Heart right ventricle (tissue), 16 donors: ENCODE results near the gene WT1. TPM values are rescaled to one million over a fixed set of nuclear protein-coding genes. Genes with fewer than 3 reads are reported as not detected.

Experiments used
- ATAC-seq, 8 donors: fragments of 200-7000 bp; cut with Tn5 transposase; one replicate each; pipeline ENCODE4 v1.9.1; 2020; ENCODE audit warnings: mild to moderate bottlenecking in 8 of 8, moderate library complexity in 8 of 8, moderate number of reproducible peaks in 1 of 8
- DNase-seq, 2 donors: peaks; one replicate each; pipeline ENCODE4 v3.0.0-alpha.2; 2020
- H3K27ac ChIP-seq, 10 donors: fragments of 200-600 bp; sonication (generic) in 2 of 10; one replicate each; pipeline versions ENCODE4 v1.5.0 to v1.8.0; 2020 to 2022; ENCODE audit warnings: mild to moderate bottlenecking in 3 of 10
- H3K27me3 ChIP-seq, 7 donors: fragments of 200-600 bp; one replicate each; pipeline ENCODE4 v1.8.0; 2021 to 2022; ENCODE audit warnings: mild to moderate bottlenecking in 2 of 7
- H3K36me3 ChIP-seq, 9 donors: fragments of 200-600 bp; sonication (generic) in 1 of 9; one replicate each; pipeline versions ENCODE4 v1.5.0 to v1.8.0; 2020 to 2022; ENCODE audit warnings: mild to moderate bottlenecking in 2 of 9
- H3K4me1 ChIP-seq, 9 donors: fragments of 200-600 bp; sonication (generic) in 1 of 9; one replicate each; pipeline versions ENCODE4 v1.5.0 to v1.8.0; 2020 to 2022; ENCODE audit warnings: mild to moderate bottlenecking in 4 of 9
- H3K4me3 ChIP-seq, 10 donors: fragments of 200-600 bp; sonication (generic) in 2 of 10; one replicate each; pipeline versions ENCODE4 v1.5.0 to v1.8.0; 2020 to 2022; ENCODE audit warnings: mild to moderate bottlenecking in 7 of 10, moderate library complexity in 2 of 10
- H3K9me3 ChIP-seq, 11 donors: fragments of 200-600 bp in 10 of 11; sonication (generic) in 2 of 11; one replicate each; pipeline versions ENCODE4 v1.5.0 to v1.8.0; 2013 to 2022; ENCODE audit warnings: mild to moderate bottlenecking in 2 of 11, control low read depth in 1 of 11, moderate library complexity in 1 of 11
- CTCF ChIP-seq, 9 donors: fragments of 200-600 bp; sonication (generic) in 2 of 9; IDR thresholded peaks; one replicate each; pipeline versions ENCODE4 v1.5.0 to v1.8.0; 2021 to 2022; ENCODE audit warnings: antibody characterized with exemption in 9 of 9, mild to moderate bottlenecking in 5 of 9, moderate library complexity in 1 of 9
- WGBS, 2 donors: extraction: QIAGEN DNeasy Blood & Tissue Kit; methylation state at CpG; one replicate each; pipeline ENCODE4 v1.1.7; 2013; ENCODE audit warnings: inconsistent platforms in 1 of 2; 5-methylcytosine and 5-hydroxymethylcytosine counted together
- intact Hi-C, 10 donors: fragments of 100-400 bp; cut with DNase I; formaldehyde crosslinking; loops; one replicate each; pipeline versions ENCODE4 v1.11.1 to v1.14.2; 2022
- polyA plus RNA-seq, 2 donors: library from polyadenylated mRNA; stranded (reverse); fragments of 200-250 nt; gene quantifications; one replicate each; pipeline ENCODE4 v1.2.3, GENCODE V29; 2013
- total RNA-seq, 10 donors: library from RNA; stranded (reverse); fragmentation: NEBNext Ultra II Directional in 3 of 10; extraction: Animal tissue kit (Norgen Biotek cat#: 25700) in 3 of 10; gene quantifications; one replicate each; pipeline versions ENCODE4 v1.2.1 to v1.2.4, GENCODE V29; 2021 to 2023
- donor health status: Arrhythmogenic right ventricular cardiomyopathy.
- donor health status: ischemic (EF 13 %, LVEDD 7.1; RV severe dilation, severe dysfunction).
- donor health status: healthy with polysubstance abuse.
- donor health status: DM: no; HTN: yes; CAD: no.
- donor health status: DM: no; HTN: no; CAD: no.
- donor health status: ischemic (EF 25% LVEDD 6.9; RV normal size, moderate dysfunction).
- donor health status: ischemic (EF 25% LVEDD 5.7; RV mildly dilated, moderate dysfunction).
- donor health status: healthy.
- donor health status: DM: yes; HTN: yes; CAD: no.
- donor health status: Ischemic cardiomyopathy.
- donor health status: ischemic (EF 35%, LVEDD 5.7; RV mildly dilated, moderate dysfunction).
- donor health status: nonischemic (EF 11% LVEDD 7.7; RV severe dilation, severe dysfunction).
- donor health status: DM: yes; HTN: yes; CAD: no.
- donor health status: PGD.
- donor health status: ischemic (EF 29% LVEDD 5.4; RV normal size, mild dysfunction).
- donor health status: nonischemic (EF 23%, LVEDD 6.1; RV moderate dilation, normal function).

The WT1 gene
- total and polyA plus RNA-seq, 12 donors: 1.2 to 4.6 (median 2.8) TPM

- no peak for ATAC-seq
- no peaks in the 10 kb centered on the region for H3K9me3 ChIP-seq
- H3K4me1 ChIP-seq: peaks cover 0 to 8% (median 0%) of the 10 kb centered on the region in 9 donors
- no peak for TF ChIP-seq CTCF (IDR thresholded peaks at IDR 0.05)
- DNase-seq: no peak
- peaks cover 0 to 26% (median 12%) of the 10 kb centered on the region in 7 donors for H3K27me3 ChIP-seq
- 55 to 56% methylated on average over 5 of the region's 5 CpGs for WGBS, 2 donors
- H3K4me3 ChIP-seq: no peak overlapping the region
- no peaks in the 10 kb centered on the region for H3K36me3 ChIP-seq
- intact Hi-C loops: no loop called here
- no peak overlapping the region for H3K27ac ChIP-seq
These were observed 90.4 kb downstream of the WT1 start for GRCh38 chr11:32344946-32345345.

DNA sequence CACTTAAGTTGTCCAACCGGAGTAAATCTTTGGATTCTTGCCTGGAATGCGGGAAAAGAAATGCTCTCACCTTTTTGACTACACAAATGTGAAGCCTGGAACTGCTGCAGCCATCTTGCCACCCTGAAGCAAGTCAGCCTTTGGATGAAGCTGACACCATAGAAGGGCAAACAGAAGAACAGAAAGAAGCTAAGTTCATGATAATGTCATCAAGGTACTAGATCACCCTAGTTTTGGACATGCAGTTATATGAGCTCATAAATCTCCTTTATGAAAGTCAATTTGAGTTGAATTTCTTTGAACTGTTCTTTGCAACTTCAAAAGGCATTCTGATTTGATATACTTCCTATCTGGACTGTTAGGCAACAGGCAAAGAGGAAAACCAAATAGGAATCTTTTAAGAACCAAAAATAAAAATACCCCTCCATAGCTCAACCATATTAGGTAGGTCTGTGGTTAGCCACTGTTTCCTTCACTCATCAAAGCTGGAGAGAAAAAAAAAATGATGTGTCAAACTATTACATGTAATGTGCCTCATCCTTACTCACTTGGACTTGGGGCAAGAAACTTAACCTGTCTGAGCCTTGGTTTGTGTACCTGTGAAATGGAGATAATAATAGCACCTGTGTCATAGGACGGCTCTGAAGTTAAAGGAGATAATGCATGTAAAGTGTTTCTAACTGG, 91.9 kb downstream of the WT1 start:
- 77 to 78% methylated on average over 3 of the region's 3 CpGs for WGBS, 2 donors
- Histone ChIP-seq H3K4me3 (no peak overlapping the region), H3K4me1 (peaks cover 0 to 8% (median 0%) of the 10 kb centered on the region in 9 donors), H3K27me3 (peaks cover 0 to 32% (median 13%) of the 10 kb centered on the region in 7 donors), H3K9me3 (no peaks in the 10 kb centered on the region), H3K36me3 (no peaks in the 10 kb centered on the region), H3K27ac (no peak overlapping the region)
- intact Hi-C loops: no loop called here
- DNase-seq (no peak), ATAC-seq (no peak)
- no peak for TF ChIP-seq CTCF (IDR thresholded peaks at IDR 0.05)

DNA sequence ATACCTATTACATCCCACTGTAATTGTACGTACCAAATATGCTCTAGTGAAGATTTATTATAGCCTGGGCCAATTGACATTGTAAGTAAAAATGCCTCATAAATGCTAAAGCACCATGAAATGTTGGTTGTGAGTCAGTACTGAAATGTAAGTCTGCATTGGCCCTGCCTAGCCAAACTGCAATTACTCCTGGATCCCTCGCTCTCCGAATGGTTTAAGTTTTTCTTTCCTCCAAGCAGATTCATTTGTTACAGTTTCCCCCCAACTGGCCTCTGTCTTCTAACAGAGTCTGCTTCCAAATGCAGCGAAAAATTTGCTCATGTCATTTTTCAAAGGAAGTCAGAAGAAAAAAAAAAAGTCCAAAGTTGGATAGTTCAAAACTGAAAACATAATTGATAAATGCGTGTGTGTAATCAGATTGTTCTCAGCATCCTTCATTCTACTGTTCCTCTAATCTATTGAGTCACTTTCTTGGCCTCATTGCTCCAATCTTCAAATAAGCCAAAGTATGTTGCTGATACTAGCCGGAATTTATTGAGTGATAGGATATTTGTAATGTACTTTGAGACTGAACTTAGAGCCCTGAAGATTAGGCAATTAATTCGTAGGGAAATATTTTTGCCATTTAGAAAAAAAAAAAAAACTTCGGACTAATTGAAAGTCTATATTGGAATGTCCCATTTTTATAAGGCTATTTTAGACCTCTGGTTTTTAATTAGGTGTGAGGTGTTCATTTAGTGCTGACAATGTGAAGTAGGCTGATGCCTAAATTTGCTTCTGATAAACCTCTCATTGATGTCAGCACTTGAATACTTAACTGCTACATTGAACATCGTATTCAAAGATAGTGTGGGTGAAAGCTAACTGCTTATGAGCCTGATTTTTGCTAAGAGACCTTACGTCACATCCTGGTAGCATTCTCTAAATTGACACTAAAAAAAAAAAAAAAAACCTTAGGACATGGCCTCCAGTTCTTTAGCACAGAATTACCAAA, 93.4 kb downstream of the WT1 start:
- no peak overlapping the region for H3K27ac ChIP-seq
- no peaks in the 10 kb centered on the region for H3K9me3 ChIP-seq
- DNase-seq (no peak), ATAC-seq (peak in 6 of 8 donors; percentile 33 to 96 (median 80))
- intact Hi-C loops: no loop called here
- H3K4me1 ChIP-seq: peaks cover 0 to 8% (median 0%) of the 10 kb centered on the region in 9 donors
- peaks cover 0 to 47% (median 20%) of the 10 kb centered on the region in 7 donors for H3K27me3 ChIP-seq
- TF ChIP-seq CTCF (IDR thresholded peaks at IDR 0.05): no peak
- H3K36me3 ChIP-seq: no peaks in the 10 kb centered on the region
- no peak overlapping the region for H3K4me3 ChIP-seq
- WGBS, 2 donors: 32 to 53% methylated on average over 10 of the region's 10 CpGs

DNA sequence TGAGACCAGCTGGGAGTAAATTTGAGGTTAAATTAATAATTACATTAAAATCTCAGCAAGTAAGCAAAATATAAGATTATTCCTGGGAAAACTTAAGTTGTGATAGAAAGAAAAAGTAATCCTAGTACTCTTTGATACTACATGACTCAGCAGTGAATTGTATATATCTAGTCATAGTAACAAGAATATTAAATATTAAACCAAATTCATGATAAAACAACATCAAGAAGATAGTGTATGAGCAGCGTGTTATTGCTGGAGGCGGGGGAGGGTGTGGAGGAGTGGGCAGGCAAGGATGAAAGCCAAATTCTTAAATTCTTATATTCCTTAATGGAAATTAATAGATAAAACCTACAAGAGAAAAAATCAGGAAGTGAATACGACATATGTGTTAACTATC, 95.2 kb downstream of the WT1 start:
- peaks cover 0 to 8% (median 0%) of the 10 kb centered on the region in 9 donors for H3K4me1 ChIP-seq
- DNase-seq (no peak), ATAC-seq (no peak)
- intact Hi-C loops: no loop called here
- no peak for TF ChIP-seq CTCF (IDR thresholded peaks at IDR 0.05)
- 79 to 86% methylated on average over 3 of the region's 3 CpGs for WGBS, 2 donors
- H3K9me3 ChIP-seq: no peaks in the 10 kb centered on the region
- H3K27ac ChIP-seq: no peak overlapping the region
- H3K36me3 ChIP-seq: no peaks in the 10 kb centered on the region
- H3K4me3 ChIP-seq: no peak overlapping the region
- peaks cover 0 to 47% (median 19%) of the 10 kb centered on the region in 7 donors for H3K27me3 ChIP-seq
